GM04503 (cell line): ENCODE data around the gene CD79A.

Experiments
- DNase-seq: peaks from one replicate; pipeline ENCODE4 v3.0.0-alpha.2; 2012; ENCODE audit warnings: low read depth

CD79A gene

GRCh38 chr19:41919948-41920712 lies 43.1 kb downstream of the CD79A start:
- no peak for DNase-seq

GRCh38 chr19:41920882-41921576 lies 44.0 kb downstream of the CD79A start:
- DNase-seq = no peak

DNA sequence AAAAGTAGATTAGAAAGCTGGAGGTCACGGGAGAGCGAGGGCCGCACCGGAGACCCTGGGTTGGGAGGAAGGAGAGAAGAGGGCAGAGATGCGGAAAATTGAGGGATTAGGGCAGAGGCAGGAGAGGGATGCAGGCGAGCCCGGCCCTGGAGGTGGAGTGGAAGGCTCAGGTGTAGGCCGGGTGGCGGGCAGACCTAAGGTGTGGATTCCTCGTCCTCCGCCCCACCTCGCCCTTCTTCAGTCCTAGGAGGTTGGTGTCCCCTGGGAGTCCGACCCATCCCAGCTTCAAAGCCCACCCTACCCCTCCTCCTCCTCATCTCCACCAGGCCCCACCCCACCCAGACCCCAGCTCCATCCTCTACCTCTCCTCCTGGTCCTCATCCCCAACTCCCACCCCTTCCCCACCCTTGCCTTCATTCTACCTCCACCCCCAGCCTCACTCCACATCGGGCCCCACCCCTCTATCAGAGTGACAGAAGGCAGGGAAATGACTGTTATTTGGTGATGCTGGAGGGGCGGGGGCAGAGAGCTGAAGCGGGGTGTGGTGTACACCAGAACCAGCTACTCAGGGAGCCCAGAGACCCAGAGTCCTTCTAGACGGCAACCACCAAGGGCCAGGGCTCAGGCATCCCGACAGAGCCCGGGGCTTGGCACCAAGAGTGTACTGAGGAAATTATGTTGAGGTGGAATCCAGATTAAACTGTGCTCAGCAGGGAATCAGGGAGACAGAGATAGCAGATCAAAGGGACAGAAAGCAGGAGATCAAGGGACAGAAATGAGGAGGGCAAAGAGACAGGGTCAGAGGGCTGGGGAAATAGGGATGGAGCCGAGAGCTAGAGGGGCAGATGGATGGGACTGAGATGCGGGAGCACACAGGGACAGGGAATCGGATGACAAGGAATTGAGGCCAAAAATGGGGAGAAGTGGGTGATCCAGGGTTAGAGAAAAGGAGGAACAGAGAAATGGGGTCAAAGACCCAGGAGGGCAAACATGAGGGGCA lies 44.8 kb downstream of the CD79A start:
- DNase-seq = no peak

DNA sequence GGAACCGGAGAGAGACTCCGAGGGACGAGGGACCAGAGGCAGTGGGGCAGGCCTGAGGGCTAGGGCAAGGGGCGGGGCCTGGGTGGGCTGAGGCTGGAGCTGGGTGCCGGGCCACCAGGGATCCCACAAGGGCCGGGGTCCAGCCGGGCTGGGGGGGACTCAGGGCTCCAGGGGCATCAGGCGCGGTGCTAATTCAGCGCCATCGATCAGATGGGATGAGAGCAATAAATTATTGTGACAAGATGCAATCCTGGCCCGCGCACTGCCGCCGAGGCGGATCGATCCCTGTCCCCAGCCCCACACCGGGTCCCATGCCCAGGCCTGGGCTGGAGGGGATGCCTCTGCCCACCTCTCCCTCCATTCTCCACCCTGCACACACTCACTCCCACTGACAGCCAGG lies 45.5 kb downstream of the CD79A start:
- no peak for DNase-seq

DNA sequence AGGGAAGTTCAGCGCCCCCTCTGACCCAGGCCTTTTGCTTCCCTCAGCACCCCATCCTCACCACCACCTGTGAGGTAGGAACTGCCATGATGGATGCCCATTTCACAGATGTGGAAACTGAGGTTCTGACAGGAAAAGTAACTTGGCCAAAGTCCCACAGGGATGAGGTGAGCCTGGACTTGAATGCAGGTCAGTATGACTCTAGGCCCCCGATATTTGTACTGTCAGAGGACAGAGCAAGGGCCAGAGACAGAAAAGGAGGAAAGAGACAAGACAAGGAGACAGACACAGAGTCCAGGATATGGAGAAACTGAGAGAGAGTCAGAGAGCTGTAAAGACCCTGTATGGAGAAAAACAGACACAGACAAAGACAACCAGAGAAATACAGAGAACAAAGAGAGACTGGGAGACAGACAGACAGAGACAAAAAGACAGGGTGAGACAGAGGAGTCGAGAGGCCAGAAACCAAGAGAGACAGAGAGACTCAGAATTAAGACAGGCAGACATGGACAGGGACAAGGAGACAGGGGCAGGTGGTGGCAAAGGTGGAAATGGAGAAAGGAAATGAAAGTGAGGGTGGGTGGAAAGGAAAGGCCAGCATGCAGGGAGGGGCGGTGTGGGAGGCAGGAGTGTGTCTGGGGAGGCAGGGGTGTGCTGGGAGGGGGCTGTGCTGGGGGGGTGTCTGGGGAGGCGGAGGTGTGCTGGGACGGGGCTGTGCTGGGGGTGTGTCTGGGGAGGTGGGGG lies 46.1 kb downstream of the CD79A start:
- DNase-seq = no peak

DNA sequence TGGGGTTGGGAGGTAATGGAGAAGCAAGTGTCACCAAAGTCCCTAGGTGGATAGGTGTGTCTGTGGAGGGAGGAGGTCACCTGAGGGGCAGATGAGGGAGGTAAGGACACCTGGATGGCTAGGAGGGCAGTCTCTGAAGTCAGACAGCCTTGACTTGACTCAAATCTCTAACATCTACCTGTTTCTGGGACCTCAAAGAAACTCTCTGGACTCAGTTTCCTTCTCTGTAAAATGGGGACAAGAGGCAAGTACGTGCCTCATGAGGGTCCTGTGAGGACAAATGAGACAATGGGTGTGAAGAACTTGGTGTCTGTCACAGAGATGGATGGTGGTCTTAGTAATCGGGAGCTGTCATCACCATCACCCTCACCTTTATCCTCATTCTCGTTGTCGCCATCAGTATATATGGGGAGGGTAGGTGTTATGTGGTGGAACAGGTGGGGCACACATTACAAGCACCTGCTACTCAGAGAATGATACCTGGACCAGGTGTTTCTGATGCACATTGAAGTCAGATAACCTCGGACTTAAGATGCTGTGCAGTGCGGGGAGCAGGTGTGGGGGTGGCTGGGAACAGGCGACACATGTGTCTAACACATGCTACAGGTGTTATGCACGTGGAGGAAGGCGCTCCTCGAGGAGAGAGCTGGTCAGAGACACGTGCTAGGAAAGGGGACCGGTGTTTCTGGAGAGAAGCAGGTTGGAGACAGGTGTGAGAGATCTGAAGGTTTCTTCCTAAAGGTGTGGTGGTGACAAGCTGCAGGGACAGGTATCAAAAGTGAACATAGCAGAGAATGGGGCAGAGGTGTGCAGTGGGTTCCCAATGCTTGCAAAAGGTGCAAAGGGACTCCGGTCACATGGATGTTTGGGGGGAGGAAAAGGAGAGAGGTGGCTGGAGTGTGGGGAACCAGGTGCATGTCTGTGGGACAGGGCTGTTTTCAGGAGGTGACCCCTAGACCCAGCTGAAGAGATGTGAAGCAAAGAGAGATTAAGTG lies 47.4 kb downstream of the CD79A start:
- no peak for DNase-seq

- no peak for DNase-seq
Observed at GRCh38 chr19:41925208-41926003, 48.3 kb downstream of the CD79A start.

GRCh38 chr19:41926028-41926762 lies 49.1 kb downstream of the CD79A start:
- no peak for DNase-seq

GRCh38 chr19:41926763-41927496 lies 49.9 kb downstream of the CD79A start:
- no peak for DNase-seq

DNA sequence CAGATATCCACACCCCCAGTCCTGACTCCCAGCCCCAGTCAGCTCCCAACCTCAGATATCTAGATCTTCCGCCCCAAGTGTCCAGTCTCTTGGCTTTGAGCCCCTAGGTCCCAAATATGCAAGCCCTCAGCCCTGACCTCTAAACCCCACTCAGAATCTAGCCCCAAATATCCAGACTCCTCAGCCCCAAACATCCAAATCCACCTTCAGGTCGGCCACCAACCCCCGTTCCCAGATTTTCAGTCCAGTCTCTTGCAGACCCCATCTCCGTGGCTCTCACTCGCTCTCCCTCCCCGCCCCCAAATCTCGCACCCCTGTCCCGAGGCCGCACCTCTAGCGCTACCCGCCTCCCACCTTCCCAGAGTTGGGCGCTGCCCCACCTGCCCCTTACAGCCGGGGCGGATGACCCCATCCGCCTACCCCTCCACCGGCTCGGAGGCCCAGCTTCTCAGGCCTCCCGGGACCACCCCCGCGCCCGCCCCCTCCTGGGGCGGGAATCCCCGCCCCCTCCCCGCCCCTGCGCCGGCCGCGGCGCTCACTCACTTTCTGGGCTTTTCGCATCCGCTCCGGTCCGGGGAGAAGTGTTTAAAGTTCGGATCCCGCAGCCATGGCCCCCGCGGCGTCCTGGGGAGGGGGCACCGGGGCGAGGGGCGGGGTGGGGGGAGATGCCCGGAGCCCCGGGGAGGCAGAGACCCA lies 50.6 kb downstream of the CD79A start:
- DNase-seq = no peak

DNA sequence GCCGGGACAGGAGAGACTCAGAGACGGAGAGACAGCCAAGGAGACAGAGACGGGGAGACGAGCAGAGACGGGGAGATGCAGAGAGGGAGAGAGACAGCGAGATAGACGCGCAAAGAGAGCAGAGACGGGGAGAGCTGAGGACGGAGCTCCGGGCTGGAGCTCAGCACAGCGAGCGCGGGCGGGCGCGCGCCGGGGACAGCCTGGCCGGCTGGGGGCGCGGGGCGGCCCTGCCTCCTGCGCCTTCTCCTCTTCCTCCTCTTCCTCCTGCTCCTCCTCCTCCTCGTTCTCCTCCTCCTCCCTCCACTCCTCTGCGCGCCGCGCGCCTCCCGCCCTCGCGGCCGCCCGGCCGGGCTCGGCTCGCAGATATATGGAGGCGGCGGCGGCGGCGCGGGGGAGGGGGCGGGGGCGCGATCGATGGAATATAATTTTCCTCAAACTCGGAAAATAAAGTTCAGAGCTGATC lies 51.2 kb downstream of the CD79A start, which contains the start of gene ERFL:
ERFL (minus strand) TSS at position 229 of the 463 bp plus-strand sequence. CDS start 15,530 bp downstream, outside the sequence.
- DNase-seq = no peak

GRCh38 chr19:41928754-41929535 lies 51.9 kb downstream of the CD79A start:
- no peak for DNase-seq

GRCh38 chr19:41929536-41930071 lies 52.5 kb downstream of the CD79A start:
- DNase-seq = no peak

DNA sequence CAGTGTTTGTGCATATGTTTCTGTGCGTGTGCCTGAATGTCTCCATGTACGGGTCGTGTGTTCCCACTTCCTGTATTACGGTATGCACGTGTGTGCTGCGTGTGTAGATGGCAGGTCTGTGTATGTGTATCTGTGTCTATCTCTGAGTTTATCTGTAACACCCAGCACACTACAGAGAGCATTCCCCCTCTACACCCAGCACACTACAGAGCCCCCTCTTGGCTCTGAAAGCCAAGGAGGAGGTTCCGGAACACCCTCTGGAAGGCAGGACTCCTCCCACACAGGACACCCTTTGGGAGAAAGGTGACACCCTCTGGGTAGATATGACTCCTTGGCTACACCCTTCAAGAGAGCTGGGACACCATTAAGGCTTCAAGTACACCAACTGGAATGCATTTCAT lies 53.2 kb downstream of the CD79A start:
- DNase-seq = no peak
